ENCODE data around the gene PRPF38B. TPM values are rescaled to one million over a fixed set of nuclear protein-coding genes. Genes with fewer than 3 reads are reported as not detected.

Gene PRPF38B
- total and polyA plus RNA-seq, 10 donors: 28.7 to 84.8 (median 55.8) TPM

DNA sequence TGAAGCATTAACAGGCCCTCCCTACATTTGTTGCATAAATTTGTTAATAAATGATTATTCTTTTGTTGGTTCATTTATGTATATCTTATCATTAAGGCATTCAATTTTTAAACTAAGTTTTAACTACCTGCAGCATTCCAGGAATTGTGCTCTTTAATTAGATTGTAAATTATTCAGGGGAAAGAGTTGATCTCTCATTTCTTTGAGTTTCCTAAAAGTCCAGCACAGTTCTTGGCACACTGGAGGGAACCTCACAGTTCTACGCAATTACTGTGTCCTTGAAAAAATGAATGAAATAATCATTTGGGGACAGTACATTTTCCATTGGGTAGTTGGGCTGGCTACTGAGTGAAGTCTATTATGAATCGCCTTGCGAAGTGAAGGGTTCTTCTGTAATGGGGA is 53.9 kb downstream of the PRPF38B start:
- Histone ChIP-seq H3K9me3 (no peaks in the 10 kb centered on the region), H3K27me3 (replicated peaks in 1 of 7) (no peaks in the 10 kb centered on the region), H3K4me1 (peaks cover 6 to 45% (median 34%) of the 10 kb centered on the region in 6 donors), H3K4me3 (peak overlapping the region in 4 of 8 donors; percentile 69 to 88 (median 80)), H3K27ac (peak overlapping the region; percentile 94 to 100 (median 97)), H3K36me3 (peaks cover 0 to 12% (median 2%) of the 10 kb centered on the region in 6 donors)
- intact Hi-C loops (cut with DNase I; ENCODE audit: low total_unique reads): loop anchor here (10.0 kb wide), 1 partner anchor 51 kb away; the partner anchor contains the start of gene PRPF38B
- DNase-seq: no peak
- 36 to 51% (median 49%) methylated on average over 3 of the region's 3 CpGs for WGBS, 5 donors
- TF ChIP-seq POLR2AphosphoS5 (IDR thresholded peaks at IDR 0.05) (no peak), POLR2A (IDR thresholded peaks at IDR 0.05) (no peak)
- TF ChIP-seq, protein P1, sequence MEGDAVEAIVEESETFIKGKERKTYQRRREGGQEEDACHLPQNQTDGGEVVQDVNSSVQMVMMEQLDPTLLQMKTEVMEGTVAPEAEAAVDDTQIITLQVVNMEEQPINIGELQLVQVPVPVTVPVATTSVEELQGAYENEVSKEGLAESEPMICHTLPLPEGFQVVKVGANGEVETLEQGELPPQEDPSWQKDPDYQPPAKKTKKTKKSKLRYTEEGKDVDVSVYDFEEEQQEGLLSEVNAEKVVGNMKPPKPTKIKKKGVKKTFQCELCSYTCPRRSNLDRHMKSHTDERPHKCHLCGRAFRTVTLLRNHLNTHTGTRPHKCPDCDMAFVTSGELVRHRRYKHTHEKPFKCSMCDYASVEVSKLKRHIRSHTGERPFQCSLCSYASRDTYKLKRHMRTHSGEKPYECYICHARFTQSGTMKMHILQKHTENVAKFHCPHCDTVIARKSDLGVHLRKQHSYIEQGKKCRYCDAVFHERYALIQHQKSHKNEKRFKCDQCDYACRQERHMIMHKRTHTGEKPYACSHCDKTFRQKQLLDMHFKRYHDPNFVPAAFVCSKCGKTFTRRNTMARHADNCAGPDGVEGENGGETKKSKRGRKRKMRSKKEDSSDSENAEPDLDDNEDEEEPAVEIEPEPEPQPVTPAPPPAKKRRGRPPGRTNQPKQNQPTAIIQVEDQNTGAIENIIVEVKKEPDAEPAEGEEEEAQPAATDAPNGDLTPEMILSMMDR (IDR thresholded peaks at IDR 0.05 in 8 of 11, conservative IDR thresholded peaks at IDR 0.05 in 3 of 11): no peak

DNA sequence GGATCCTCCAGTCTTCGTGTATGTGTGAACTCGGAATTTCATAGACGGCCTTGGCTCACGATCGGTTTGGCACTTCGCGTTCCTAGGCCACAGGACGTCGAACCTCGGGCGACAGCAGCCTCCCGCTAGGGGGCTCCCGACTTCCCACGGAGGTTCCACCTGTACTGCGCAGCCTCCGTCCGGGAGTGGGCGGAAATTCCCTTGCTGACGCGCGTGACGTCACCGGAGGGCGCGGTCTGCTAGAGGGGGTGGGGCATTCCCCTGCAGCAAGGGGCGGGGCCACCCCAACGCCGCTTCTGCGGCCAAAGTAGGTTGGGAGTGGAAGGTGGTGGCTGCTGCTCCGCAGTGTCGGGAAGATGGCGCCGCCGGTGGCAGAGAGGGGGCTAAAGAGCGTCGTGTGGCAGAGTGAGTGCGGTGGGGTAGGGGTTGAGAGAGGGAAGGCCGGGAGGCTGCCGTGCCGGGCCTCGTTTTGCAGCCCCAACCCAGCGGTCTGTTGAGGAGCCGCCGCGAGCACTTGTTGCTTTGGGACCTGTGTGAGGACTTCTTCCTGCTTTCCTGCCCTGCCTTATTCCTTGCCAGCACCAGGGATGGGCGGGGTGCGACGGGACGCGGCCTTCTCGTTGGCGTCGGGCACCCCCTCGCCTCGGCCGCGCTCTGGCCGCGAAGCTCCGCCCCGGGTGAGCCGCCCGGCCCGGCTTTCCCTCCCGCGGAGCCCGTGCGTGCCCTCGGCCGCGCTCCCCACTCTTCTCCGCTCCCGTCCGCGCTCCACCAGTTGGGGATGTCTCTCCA is 54.5 kb downstream of the PRPF38B start, which contains the start of gene STXBP3:
TSS of gene STXBP3 (plus strand) at position 293 of the 789 bp plus-strand sequence. CDS start at position 357, 64 bp downstream.
- H3K4me3 ChIP-seq: peak within 1 kb of the TSS; percentile 57 to 88 (median 76)
- intact Hi-C loops (cut with DNase I; ENCODE audit: low total_unique reads): loop anchor here (10.0 kb wide), 1 partner anchor 52 kb away; the partner anchor contains the start of gene PRPF38B
- no peaks in the 10 kb centered on the region for H3K9me3 ChIP-seq
- H3K27me3 ChIP-seq (replicated peaks in 1 of 7): no peaks in the 10 kb centered on the region
- H3K36me3 ChIP-seq: peaks cover 0 to 14% (median 2%) of the 10 kb centered on the region in 6 donors
- H3K4me1 ChIP-seq: peaks cover 6 to 51% (median 37%) of the 10 kb centered on the region in 6 donors
- peak; percentile 100 for DNase-seq
- whole genome bisulfite sequencing, 5 donors: 0 to 2% (median 1%) methylated on average over 40 to 75 of the region's 75 CpGs
- H3K27ac ChIP-seq: peak within 1 kb of the TSS; percentile 94 to 100 (median 97)
- TF ChIP-seq, protein P1 (IDR thresholded peaks at IDR 0.05 in 8 of 11, conservative IDR thresholded peaks at IDR 0.05 in 3 of 11): peak; percentile 93 to 98 (median 97)
- peak; percentile 98 to 99 (median 99) for TF ChIP-seq POLR2AphosphoS5 (IDR thresholded peaks at IDR 0.05)
- TF ChIP-seq POLR2A (IDR thresholded peaks at IDR 0.05): peak; percentile 58 to 95 (median 88)

DNA sequence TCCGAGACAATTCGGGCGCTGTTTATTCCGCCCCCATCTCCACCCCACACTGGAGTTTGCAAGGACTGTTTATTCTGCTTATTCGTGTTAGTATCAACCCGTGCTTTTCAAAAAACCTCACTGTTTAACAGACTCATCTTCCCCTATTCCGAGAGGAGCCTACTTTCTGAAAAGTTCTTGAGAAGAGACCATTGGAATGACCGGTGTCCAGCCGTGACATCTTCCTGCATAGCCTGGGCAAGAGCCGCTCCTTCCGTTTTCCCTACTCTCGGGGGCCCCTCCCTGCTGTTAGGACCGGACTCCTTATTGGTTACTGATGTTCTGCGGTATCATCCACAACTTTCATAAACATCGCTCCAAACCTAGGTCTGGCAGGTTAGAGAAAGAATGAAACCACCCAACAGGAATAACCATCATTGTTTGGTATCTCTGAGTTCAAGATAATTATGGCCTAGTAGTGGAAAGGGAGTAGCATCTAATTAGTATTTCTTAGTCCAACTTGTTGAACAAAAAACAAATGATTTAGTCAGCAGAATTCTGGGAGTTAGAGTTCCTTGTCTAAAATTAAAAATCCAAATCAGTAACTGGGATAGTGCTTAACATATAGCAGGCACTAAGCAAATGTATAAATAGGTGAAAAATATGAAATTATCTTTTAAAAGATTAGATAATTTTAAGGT is 55.2 kb downstream of the PRPF38B start:
- TF ChIP-seq POLR2AphosphoS5 (IDR thresholded peaks at IDR 0.05) (peak in 1 of 3 donors; percentile 81), POLR2A (IDR thresholded peaks at IDR 0.05) (peak in 1 of 3 donors; percentile 56)
- TF ChIP-seq, protein P1 (IDR thresholded peaks at IDR 0.05 in 8 of 11, conservative IDR thresholded peaks at IDR 0.05 in 3 of 11): no peak
- Histone ChIP-seq H3K36me3 (peaks cover 0 to 21% (median 3%) of the 10 kb centered on the region in 6 donors), H3K4me3 (peak overlapping the region; percentile 57 to 88 (median 76)), H3K27me3 (replicated peaks in 1 of 7) (no peaks in the 10 kb centered on the region), H3K4me1 (peaks cover 6 to 58% (median 37%) of the 10 kb centered on the region in 6 donors), H3K27ac (peak overlapping the region; percentile 94 to 100 (median 97)), H3K9me3 (no peaks in the 10 kb centered on the region)
- intact Hi-C loops (cut with DNase I; ENCODE audit: low total_unique reads): loop anchor here (10.0 kb wide), 1 partner anchor 53 kb away; the partner anchor contains the start of gene PRPF38B
- DNase-seq: peak; percentile 86
- WGBS, 5 donors: 0 to 1% (median 0%) methylated on average over 15 of the region's 15 CpGs
